SK-N-SH treated with all-trans-retinoic acid at 6 μM for 48 hours (cell line): ENCODE measurements around the gene SCUBE2.
"Not testable (repeated sequence)": the region's sequence is repeated elsewhere in the genome, so short reads cannot be mapped to it uniquely, and the experiment has no call there.

Experiments used
- ARNTL ChIP-seq: fragments of 450-650 bp; formaldehyde crosslinking; IDR thresholded peaks from 2 replicates; pipeline ENCODE4 v1.5.0; 2020; ENCODE audit warnings: low read depth, mild to moderate bottlenecking, moderate library complexity, borderline replicate concordance
- BACH2 ChIP-seq: fragments of 250-450 bp; sonication (Bioruptor Pico); IDR thresholded peaks from 2 replicates; pipeline ENCODE4 v1.9.0; 2021; ENCODE audit warnings: mild to moderate bottlenecking, borderline replicate concordance
- CREB5 ChIP-seq: fragments of 250-450 bp; sonication (Bioruptor Pico); IDR thresholded peaks from 2 replicates; pipeline ENCODE4 v1.5.1; 2020; ENCODE audit warnings: low read depth, mild to moderate bottlenecking, moderate library complexity
- OSR1 ChIP-seq: fragments of 250-450 bp; sonication (Bioruptor Pico); IDR thresholded peaks from 2 replicates; pipeline ENCODE4 v1.8.0; 2022; ENCODE audit warnings: moderate library complexity, mild to moderate bottlenecking, inconsistent platforms
- TCF4 ChIP-seq: fragments of 250-450 bp; sonication (Bioruptor Pico); IDR thresholded peaks from 2 replicates; pipeline ENCODE4 v1.8.0; 2021; ENCODE audit warnings: mild to moderate bottlenecking, moderate library complexity, borderline replicate concordance
- ZFP3 ChIP-seq: fragments of 250-450 bp; sonication (Bioruptor Pico); IDR thresholded peaks from 2 replicates; pipeline ENCODE4 v1.5.0; 2020; ENCODE audit warnings: mild to moderate bottlenecking, moderate library complexity
- TF ChIP-seq, protein P1 (sequence below): fragments of 250-450 bp; sonication (Bioruptor Pico); IDR thresholded peaks from 2 replicates; pipeline ENCODE4 v1.8.0; 2020; ENCODE audit warnings: mild to moderate bottlenecking, moderate library complexity, borderline replicate concordance

GRCh38 chr11:9097186-9097943 lies 6.0 kb upstream of the SCUBE2 start:
- TF ChIP-seq, protein P1, sequence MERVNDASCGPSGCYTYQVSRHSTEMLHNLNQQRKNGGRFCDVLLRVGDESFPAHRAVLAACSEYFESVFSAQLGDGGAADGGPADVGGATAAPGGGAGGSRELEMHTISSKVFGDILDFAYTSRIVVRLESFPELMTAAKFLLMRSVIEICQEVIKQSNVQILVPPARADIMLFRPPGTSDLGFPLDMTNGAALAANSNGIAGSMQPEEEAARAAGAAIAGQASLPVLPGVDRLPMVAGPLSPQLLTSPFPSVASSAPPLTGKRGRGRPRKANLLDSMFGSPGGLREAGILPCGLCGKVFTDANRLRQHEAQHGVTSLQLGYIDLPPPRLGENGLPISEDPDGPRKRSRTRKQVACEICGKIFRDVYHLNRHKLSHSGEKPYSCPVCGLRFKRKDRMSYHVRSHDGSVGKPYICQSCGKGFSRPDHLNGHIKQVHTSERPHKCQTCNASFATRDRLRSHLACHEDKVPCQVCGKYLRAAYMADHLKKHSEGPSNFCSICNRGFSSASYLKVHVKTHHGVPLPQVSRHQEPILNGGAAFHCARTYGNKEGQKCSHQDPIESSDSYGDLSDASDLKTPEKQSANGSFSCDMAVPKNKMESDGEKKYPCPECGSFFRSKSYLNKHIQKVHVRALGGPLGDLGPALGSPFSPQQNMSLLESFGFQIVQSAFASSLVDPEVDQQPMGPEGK (CRISPR knock-in tag), result not testable (repeated sequence)
- TF ChIP-seq CREB5; ARNTL (CRISPR knock-in tag); ZFP3 (CRISPR knock-in tag); OSR1 (CRISPR knock-in tag); BACH2 (CRISPR knock-in tag); TCF4 (CRISPR knock-in tag): not testable (repeated sequence)
